AG09319 (cell line): ENCODE data around the gene ZNF665.
"Not testable (repeated sequence)": the region's sequence is repeated elsewhere in the genome, so short reads cannot be mapped to it uniquely, and the experiment has no call there.

Experiments
- DNase-seq: peaks from one replicate; pipeline ENCODE4 v3.0.0-alpha.2; 2010; ENCODE audit warnings: low read depth; ENCODE audit errors: extremely low read depth
- TF ChIP-seq, protein P1 (sequence below): IDR thresholded peaks from 2 replicates; pipeline ENCODE4 v1.5.1; 2011; ENCODE audit warnings: low read depth, mild to moderate bottlenecking, inconsistent platforms, low read length, moderate library complexity

ZNF665 gene

DNA sequence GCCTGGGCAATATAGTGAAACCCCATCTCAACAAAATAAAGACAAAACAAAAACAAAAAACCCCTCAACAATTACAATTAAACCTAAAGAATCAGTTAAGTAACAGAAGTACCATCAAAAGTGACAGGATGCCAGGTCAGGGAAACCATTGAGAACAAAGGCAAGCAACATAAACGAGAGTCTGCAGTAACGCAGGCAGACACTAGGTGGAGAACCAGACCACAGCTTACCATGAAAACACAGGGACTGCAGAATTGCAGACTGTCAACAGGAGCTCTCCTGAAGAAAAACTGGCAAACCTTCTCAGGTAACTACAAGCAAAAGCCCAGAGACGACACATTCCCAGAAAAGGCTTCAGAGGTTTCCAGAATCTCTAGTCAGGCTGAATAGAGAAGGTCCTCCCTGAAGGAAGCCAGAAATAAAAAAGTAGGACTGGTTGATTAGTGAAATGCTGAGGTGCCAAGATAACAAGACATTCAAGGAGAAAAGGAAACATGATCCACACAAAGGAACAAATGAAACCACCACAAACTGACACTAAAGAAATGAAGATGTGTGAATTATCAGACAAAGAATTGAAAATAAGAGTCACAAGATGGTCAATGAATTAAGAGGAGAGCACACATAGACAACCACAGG, 2.2 kb upstream of the ZNF665 start:
- TF ChIP-seq, protein P1, sequence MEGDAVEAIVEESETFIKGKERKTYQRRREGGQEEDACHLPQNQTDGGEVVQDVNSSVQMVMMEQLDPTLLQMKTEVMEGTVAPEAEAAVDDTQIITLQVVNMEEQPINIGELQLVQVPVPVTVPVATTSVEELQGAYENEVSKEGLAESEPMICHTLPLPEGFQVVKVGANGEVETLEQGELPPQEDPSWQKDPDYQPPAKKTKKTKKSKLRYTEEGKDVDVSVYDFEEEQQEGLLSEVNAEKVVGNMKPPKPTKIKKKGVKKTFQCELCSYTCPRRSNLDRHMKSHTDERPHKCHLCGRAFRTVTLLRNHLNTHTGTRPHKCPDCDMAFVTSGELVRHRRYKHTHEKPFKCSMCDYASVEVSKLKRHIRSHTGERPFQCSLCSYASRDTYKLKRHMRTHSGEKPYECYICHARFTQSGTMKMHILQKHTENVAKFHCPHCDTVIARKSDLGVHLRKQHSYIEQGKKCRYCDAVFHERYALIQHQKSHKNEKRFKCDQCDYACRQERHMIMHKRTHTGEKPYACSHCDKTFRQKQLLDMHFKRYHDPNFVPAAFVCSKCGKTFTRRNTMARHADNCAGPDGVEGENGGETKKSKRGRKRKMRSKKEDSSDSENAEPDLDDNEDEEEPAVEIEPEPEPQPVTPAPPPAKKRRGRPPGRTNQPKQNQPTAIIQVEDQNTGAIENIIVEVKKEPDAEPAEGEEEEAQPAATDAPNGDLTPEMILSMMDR = peak; percentile 91
- peak; percentile 55 for DNase-seq

GRCh38 chr19:53193535-53194222, 521 bp upstream of the ZNF665 start:
- no peak for DNase-seq
- TF ChIP-seq, protein P1 = no peak

DNA sequence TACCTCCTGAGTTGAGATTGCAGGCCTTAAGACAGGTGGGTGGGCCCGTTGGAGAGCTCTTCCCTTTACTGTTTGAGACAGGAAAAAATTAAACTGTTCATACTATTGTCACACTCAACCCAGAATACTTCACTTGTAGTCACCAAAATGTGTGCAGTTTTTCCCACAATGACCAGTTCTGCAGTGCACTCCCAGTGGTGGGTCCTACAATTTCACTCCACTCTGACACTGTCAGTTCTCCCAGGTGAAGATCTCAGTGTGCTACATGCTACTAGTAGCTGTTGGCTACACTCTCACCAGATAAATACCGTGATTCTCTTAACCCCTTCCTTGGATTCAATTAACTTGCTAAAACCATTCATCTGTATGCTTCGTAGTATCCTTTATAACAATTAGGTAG, 2.9 kb downstream of the ZNF665 start:
- DNase-seq = no peak
- TF ChIP-seq, protein P1 = no peak

GRCh38 chr19:53189691-53190198, 3.4 kb downstream of the ZNF665 start:
- DNase-seq = not testable (repeated sequence)

- not testable (repeated sequence) for DNase-seq
These were observed 7.8 kb downstream of the ZNF665 start for GRCh38 chr19:53185155-53185882.

- no peak for DNase-seq
- TF ChIP-seq, protein P1 = no peak
These were observed 9.9 kb downstream of the ZNF665 start for GRCh38 chr19:53183146-53183764.

DNA sequence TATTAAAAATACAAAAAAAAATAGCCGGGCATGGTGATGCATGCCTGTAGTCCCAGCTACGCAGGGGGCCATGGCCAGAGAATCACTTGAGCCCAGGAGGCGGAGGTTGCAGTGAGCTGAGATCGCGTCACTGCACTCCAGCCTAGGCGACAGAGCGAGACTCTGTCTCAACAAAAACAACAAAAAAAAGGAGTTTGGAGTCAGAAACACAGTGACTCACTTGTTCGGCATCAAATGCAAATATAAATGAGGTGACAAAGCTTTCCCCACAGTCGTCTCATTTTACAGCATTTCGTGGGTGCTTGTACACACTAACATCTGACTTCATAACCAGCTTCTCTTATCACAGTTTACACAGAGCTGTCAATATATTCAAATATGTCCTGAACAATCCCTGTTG, 11.0 kb downstream of the ZNF665 start:
- no peak for DNase-seq
- TF ChIP-seq, protein P1 = no peak

DNA sequence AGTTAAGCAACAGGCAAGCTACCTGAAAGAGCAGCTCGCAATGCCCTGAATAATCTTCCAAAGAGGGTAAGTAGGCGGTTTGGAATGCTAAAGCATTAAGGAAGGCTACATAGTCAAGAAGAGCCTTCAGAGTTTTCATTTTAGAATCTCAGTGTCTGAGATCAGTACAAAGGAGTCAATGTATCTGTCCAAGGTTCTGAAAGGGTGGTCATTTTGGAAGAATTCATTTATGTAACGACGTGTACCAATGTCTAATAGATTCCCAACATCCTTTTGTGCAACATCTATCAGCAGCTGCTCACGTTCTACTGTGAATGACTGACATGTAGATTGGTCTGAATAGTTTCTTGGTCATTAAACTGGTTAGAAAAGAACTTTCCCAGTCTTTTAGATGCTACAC, 15.2 kb downstream of the ZNF665 start:
- TF ChIP-seq, protein P1 = no peak

More for the DNA sequence above, 15.2 kb downstream of the ZNF665 start:
- no peak for DNase-seq
